T-cell (primary cell): Measurements from ENCODE around the gene SNX32. TPM values are rescaled to one million over a fixed set of nuclear protein-coding genes. Genes with fewer than 3 reads are reported as not detected.

Experiments
- ATAC-seq, 4 experiments: fragments of 200-7000 bp in 3 of 4; fragments of 150-1000 bp in 1 of 4; cut with Tn5 transposase; replicated peaks in 1 of 4; 1 replicate in 3 of 4; 2 replicates in 1 of 4; pipeline ENCODE4 v1.10.0; 2021; ENCODE audit warnings: moderate library complexity in 3 of 4, mild to moderate bottlenecking in 2 of 4, moderate number of reproducible peaks in 1 of 4
- CTCF ChIA-PET, 2 donors: fragments of 300-600 bp; sonication (Branson Sonifier 250); formaldehyde crosslinking; loops; one replicate each; lab custom pipeline; 2022; ENCODE audit warnings: antibody characterized with exemption in 2 of 2; lab: Charles Lee
- POLR2A ChIA-PET, 2 donors: fragments of 300-600 bp; sonication (Branson Sonifier 250); formaldehyde crosslinking; loops; one replicate each; lab custom pipeline; 2022; ENCODE audit warnings: antibody characterized with exemption in 2 of 2; lab: Charles Lee
- DNase-seq, 35 experiments: peaks; one replicate each; pipeline versions ENCODE4 v3.0.0 to v3.0.0-alpha.2; 2013 to 2023
- H3K27ac ChIP-seq: one replicate; pipeline ENCODE4 v1.5.1; 2013; ENCODE audit warnings: low read length
- H3K27me3 ChIP-seq, 2 experiments: replicated peaks in 1 of 2; 1 replicate in 1 of 2; 2 replicates in 1 of 2; pipeline versions ENCODE4 v1.6.1 to v1.7.0; 2013; ENCODE audit warnings: low read length in 1 of 2, mixed read lengths in 1 of 2; ENCODE audit not compliant: control insufficient read depth in 2 of 2, insufficient read depth in 2 of 2; ENCODE audit errors: extremely low read depth in 1 of 2
- H3K36me3 ChIP-seq, 2 donors: 1 replicate in 1 of 2; 2 replicates in 1 of 2; pipeline versions ENCODE4 v1.6.1 to v1.7.0; 2013; ENCODE audit warnings: low read length in 1 of 2; ENCODE audit not compliant: control insufficient read depth in 2 of 2, insufficient read depth in 1 of 2; ENCODE audit errors: extremely low read depth in 1 of 2
- H3K4me1 ChIP-seq, 2 experiments: 1 replicate in 1 of 2; 2 replicates in 1 of 2; pipeline versions ENCODE4 v1.6.1 to v1.7.0; 2013; ENCODE audit warnings: low read length in 2 of 2, mixed read lengths in 1 of 2; ENCODE audit not compliant: insufficient read depth in 2 of 2, control insufficient read depth in 1 of 2; ENCODE audit errors: extremely low read depth in 1 of 2
- H3K4me3 ChIP-seq, 2 donors: 1 replicate in 1 of 2; 2 replicates in 1 of 2; pipeline versions ENCODE4 v1.5.1 to v1.7.0; 2013; ENCODE audit warnings: mild to moderate bottlenecking in 2 of 2, low read length in 1 of 2, moderate library complexity in 1 of 2; ENCODE audit not compliant: control insufficient read depth in 1 of 2; ENCODE audit errors: extremely low read depth in 1 of 2
- H3K9me3 ChIP-seq: 2 replicates; pipeline ENCODE4 v1.7.0; 2013
- H3K27ac Mint-ChIP-seq, 2 donors: one replicate each; pipeline ENCODE4 v1.8.0; 2020 to 2021; ENCODE audit warnings: mild to moderate bottlenecking in 2 of 2, mixed read lengths in 2 of 2
- H3K27me3 Mint-ChIP-seq, 2 donors: one replicate each; pipeline ENCODE4 v1.8.0; 2021 to 2022; ENCODE audit warnings: mixed read lengths in 2 of 2
- H3K36me3 Mint-ChIP-seq: one replicate; pipeline ENCODE4 v1.8.0; 2021; ENCODE audit warnings: mixed read lengths
- H3K4me1 Mint-ChIP-seq, 3 donors: one replicate each; pipeline ENCODE4 v1.8.0; 2020 to 2022; ENCODE audit warnings: mixed read lengths in 3 of 3, mild to moderate bottlenecking in 1 of 3
- H3K4me3 Mint-ChIP-seq, 3 donors: one replicate each; pipeline ENCODE4 v1.8.0; 2020 to 2022; ENCODE audit warnings: mild to moderate bottlenecking in 3 of 3, mixed read lengths in 3 of 3, moderate library complexity in 3 of 3
- H3K9me3 Mint-ChIP-seq, 3 donors: one replicate each; pipeline ENCODE4 v1.8.0; 2020 to 2022; ENCODE audit warnings: mixed read lengths in 3 of 3
- WGBS: methylation state at CpG from one replicate; pipeline ENCODE4 v1.1.5; 2013; ENCODE audit warnings: missing lambda C conversion rate; ENCODE audit not compliant: insufficient coverage; 5-methylcytosine and 5-hydroxymethylcytosine counted together
- total RNA-seq, 35 experiments: library from RNA in 6 of 35; stranded (reverse) in 6 of 35; fragments of 120-200 nt in 1 of 35; gene quantifications; one replicate each; pipeline versions ENCODE4 v1.2.1 to v1.2.4 and lab custom pipeline; 2013 to 2026

Gene SNX32
- total RNA-seq: 1 to 10 TPM in 4 of 5 donors, under 1 TPM in 1; 0.26 to 1.4 (median 1.2) TPM
- 0.39 TPM for total RNA-seq (2013)
- total RNA-seq (lab: John Stamatoyannopoulos, UW): 0 to 1.0 (median 0.46) reads per million in 29 experiments

- DNase-seq (peak; percentile 84 to 95 (median 91)), ATAC-seq (peak; percentile 99)
- peak within 1 kb of the TSS in 1 of 2 donors; percentile 23 for H3K27ac Mint-ChIP-seq
- no peaks in the 10 kb centered on the region for H3K9me3 ChIP-seq
- ChIA-PET CTCF (interaction anchor here in 1 of 2 donors (0.8 to 2.4 kb wide), 3 partner anchors 26 to 67 kb away, joined by 3 to 7 read pairs (median 5); no protein-coding TSS in a partner anchor), POLR2A (no interaction called here)
- H3K9me3 Mint-ChIP-seq: no peaks in the 10 kb centered on the region
- peaks cover 0 to 2% of the 10 kb centered on the region in 2 experiments for H3K27me3 ChIP-seq
- no peaks in the 10 kb centered on the region for H3K36me3 Mint-ChIP-seq
- WGBS: 1% methylated on average over 44 of the region's 63 CpGs
- H3K27ac ChIP-seq: peak within 1 kb of the TSS; percentile 74
- H3K36me3 ChIP-seq: no peaks in the 10 kb centered on the region
- H3K4me3 ChIP-seq: peak within 1 kb of the TSS; percentile 67 to 93
- no peaks in the 10 kb centered on the region for H3K27me3 Mint-ChIP-seq
- no peak within 1 kb of the TSS for H3K4me3 Mint-ChIP-seq
- H3K4me1 ChIP-seq: peaks cover 7 to 24% of the 10 kb centered on the region in 2 experiments
- H3K4me1 Mint-ChIP-seq: peaks cover 8 to 16% (median 9%) of the 10 kb centered on the region in 3 donors
Measured at GRCh38 chr11:65833297-65834030, at the start of gene SNX32. Gene SNX32 (plus strand): TSS chr11:65833963. CDS start chr11:65834066, 103 bp downstream.

- no peak overlapping the region for H3K27ac Mint-ChIP-seq
- peaks cover 3 to 43% of the 10 kb centered on the region in 2 experiments for H3K4me1 ChIP-seq
- H3K27me3 Mint-ChIP-seq: peaks cover 26 to 39% of the 10 kb centered on the region in 2 donors
Measured at GRCh38 chr11:65785319-65786007, 48.3 kb upstream of the SNX32 start.

GRCh38 chr11:65786008-65786785 is 47.6 kb upstream of the SNX32 start:
- H3K9me3 ChIP-seq: no peaks in the 10 kb centered on the region
- peak overlapping the region in 1 of 2 donors; percentile 47 for H3K4me3 ChIP-seq
- ChIA-PET CTCF (interaction anchor here in 1 of 2 donors (0.5 kb wide), 1 partner anchor 122 kb away, joined by 3 read pairs; no protein-coding TSS in a partner anchor), POLR2A (interaction anchor here (0.6 kb wide), 2 partner anchors 20 to 233 kb away, joined by 9 read pairs; no protein-coding TSS in a partner anchor)
- ATAC-seq: peak; percentile 14 to 24 (median 20)
- no peaks in the 10 kb centered on the region for H3K9me3 Mint-ChIP-seq
- H3K36me3 Mint-ChIP-seq: no peaks in the 10 kb centered on the region
- H3K4me3 Mint-ChIP-seq: peak overlapping the region; percentile 25 to 80 (median 59)
- no peak overlapping the region for H3K27ac ChIP-seq
- peak in 2 of 35 experiments; percentile 16 to 35 for DNase-seq
- H3K4me1 ChIP-seq: peaks cover 3 to 43% of the 10 kb centered on the region in 2 experiments
- H3K36me3 ChIP-seq: no peaks in the 10 kb centered on the region
- no peak overlapping the region for H3K27ac Mint-ChIP-seq
- 17% methylated on average over 72 of the region's 74 CpGs for WGBS
- peaks cover 16 to 38% (median 20%) of the 10 kb centered on the region in 3 donors for H3K4me1 Mint-ChIP-seq
- H3K27me3 ChIP-seq: peaks cover 0 to 71% of the 10 kb centered on the region in 2 experiments
- peaks cover 31 to 46% of the 10 kb centered on the region in 2 donors for H3K27me3 Mint-ChIP-seq

More at GRCh38 chr11:65785319-65786007, 48.3 kb upstream of the SNX32 start:
- Histone ChIP-seq H3K27ac (no peak overlapping the region), H3K36me3 (no peaks in the 10 kb centered on the region), H3K27me3 (peaks cover 0 to 63% of the 10 kb centered on the region in 2 experiments), H3K4me3 (no peak overlapping the region), H3K9me3 (no peaks in the 10 kb centered on the region)
- Mint-ChIP-seq H3K4me1 (peaks cover 16 to 31% (median 20%) of the 10 kb centered on the region in 3 donors), H3K36me3 (no peaks in the 10 kb centered on the region), H3K9me3 (no peaks in the 10 kb centered on the region), H3K4me3 (peak overlapping the region; percentile 25 to 80 (median 59))
- DNase-seq: peak in 1 of 35 experiments; percentile 18
- 57% methylated on average over 8 of the region's 8 CpGs for WGBS
- POLR2A ChIA-PET: interaction anchor here in 1 of 2 donors (0.6 kb wide), 1 partner anchor 234 kb away, joined by 9 read pairs; no protein-coding TSS in a partner anchor
- ATAC-seq: no peak
- CTCF ChIA-PET: interaction anchor here (0.5 kb wide), 2 partner anchors 103 to 122 kb away, joined by 3 read pairs; partner anchors contain the start of gene FIBP (in 1 of the 2)

GRCh38 chr11:65786786-65787636 is 46.8 kb upstream of the SNX32 start, which contains the start of gene OVOL1:
Gene OVOL1 (plus strand): TSS chr11:65787063. CDS start chr11:65787374, 311 bp downstream.
- H3K9me3 ChIP-seq: no peaks in the 10 kb centered on the region
- H3K9me3 Mint-ChIP-seq: no peaks in the 10 kb centered on the region
- H3K27me3 Mint-ChIP-seq: peaks cover 31 to 48% of the 10 kb centered on the region in 2 donors

More at GRCh38 chr11:65786786-65787636, 46.8 kb upstream of the SNX32 start, which contains the start of gene OVOL1:
- Histone ChIP-seq H3K27me3 (peaks cover 0 to 75% of the 10 kb centered on the region in 2 experiments), H3K4me3 (peak within 1 kb of the TSS; percentile 31 to 59), H3K36me3 (no peaks in the 10 kb centered on the region), H3K27ac (no peak within 1 kb of the TSS), H3K4me1 (peaks cover 3 to 36% of the 10 kb centered on the region in 2 experiments)
- ChIA-PET CTCF (no interaction called here), POLR2A (interaction anchor here (0.6 kb wide), 2 partner anchors 19 to 399 kb away, joined by 3 to 9 read pairs; no protein-coding TSS in a partner anchor)
- no peaks in the 10 kb centered on the region for H3K36me3 Mint-ChIP-seq
- no peak within 1 kb of the TSS for H3K27ac Mint-ChIP-seq
- peak within 1 kb of the TSS; percentile 68 to 80 (median 74) for H3K4me3 Mint-ChIP-seq
- under 1% methylated on average over 90 of the region's 112 CpGs for WGBS
- peak in 8 of 35 experiments; percentile 9 to 46 (median 28) for DNase-seq
- peak in 3 of 4 experiments; percentile 13 to 30 (median 23) for ATAC-seq
- H3K4me1 Mint-ChIP-seq: peaks cover 16 to 43% (median 26%) of the 10 kb centered on the region in 3 donors
